GM19452 (cell line): ENCODE data around the gene DPP4.

Source experiments
- ATAC-seq: cut with Tn5 transposase; IDR thresholded peaks from one replicate; pipeline ENCODE4 v1.9.1; 2021; ENCODE audit not compliant: unreplicated experiment

Gene DPP4

GRCh38 chr2:162073888-162074631 lies at the start of gene DPP4:
DPP4 (minus strand) TSS chr2:162074215; CDS start chr2:162073981, 234 bp downstream.
- peak; percentile 94 for ATAC-seq

DNA sequence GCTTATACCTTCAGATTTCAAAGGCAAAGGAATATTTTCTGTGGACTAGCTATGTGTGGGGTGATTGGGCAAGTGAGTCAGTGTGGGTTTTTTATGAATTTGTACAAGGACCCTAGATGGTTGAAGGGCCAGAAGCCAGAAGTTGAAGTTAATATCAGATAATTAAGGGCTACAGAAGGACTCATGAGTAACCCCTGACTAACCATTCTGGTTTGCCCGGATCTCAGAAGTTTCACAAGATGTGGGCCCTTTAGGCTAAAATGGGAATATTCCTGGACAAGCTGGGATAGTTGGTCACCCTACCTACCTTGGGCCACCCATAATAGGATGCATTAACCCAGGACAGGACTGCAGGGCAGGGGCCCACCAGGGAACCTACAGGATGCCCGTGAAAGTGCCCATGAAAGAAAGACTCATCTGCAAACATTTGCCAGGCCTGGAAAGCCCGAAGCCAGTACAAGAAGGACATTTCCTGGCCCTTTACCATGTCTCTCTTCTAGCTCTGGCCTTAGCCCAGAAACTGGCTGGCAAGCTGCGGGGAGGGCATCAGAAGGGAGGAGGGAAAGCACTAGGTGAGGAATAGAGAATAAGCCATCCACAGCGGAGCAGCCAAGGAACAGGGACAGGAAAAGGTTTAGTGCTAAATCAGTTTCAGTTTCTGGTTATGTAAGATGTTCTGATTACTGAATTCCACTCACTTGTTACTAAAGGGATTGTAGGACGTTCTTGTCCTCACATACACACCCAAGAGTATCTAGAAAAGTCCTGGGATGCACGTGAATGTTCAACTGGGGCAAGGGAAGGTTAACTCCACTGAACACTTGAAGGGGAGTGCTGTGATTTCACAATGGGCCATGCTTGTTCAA lies 44.4 kb upstream of the DPP4 start:
- ATAC-seq, result no peak

DNA sequence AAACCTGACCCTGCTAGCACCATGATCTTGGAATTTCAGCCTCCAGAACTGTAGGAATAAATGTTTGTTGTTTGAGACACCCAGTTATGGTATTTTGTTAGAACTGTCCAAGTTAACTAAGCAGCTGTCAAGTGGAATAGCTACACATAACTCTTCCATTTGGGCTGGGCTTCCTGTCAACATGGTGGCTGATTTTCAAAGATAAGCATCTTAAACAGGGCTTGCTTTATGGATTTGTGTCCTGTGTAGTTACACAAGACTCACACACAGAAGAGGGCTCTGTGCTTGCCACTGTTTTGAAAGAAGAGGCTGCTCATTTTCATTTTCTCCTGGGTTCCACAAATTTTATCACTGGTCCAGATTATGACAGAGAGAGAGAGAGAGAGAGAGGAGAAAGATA lies 42.3 kb upstream of the DPP4 start:
- no peak for ATAC-seq

- no peak for ATAC-seq
Observed at GRCh38 chr2:162115076-162115475, 41.1 kb upstream of the DPP4 start.

DNA sequence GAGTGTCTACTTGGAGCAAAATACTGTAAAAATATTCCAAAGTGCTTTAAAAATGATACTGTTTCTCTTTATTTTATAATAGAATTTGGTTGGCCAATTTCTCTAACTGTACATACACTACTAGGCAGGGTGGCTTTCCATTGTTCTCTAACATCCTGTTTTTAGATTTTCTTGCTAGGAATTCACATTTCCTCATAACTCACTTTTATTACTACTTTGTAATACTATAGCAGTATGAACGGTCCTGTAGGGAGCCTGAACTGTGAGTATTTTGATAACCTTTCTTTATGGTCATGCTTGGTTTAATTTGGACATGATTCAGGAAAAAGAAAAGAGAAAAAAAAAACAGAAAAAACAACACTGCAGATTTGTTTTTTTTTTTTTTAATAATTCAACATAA lies 40.3 kb upstream of the DPP4 start:
- no peak for ATAC-seq

DNA sequence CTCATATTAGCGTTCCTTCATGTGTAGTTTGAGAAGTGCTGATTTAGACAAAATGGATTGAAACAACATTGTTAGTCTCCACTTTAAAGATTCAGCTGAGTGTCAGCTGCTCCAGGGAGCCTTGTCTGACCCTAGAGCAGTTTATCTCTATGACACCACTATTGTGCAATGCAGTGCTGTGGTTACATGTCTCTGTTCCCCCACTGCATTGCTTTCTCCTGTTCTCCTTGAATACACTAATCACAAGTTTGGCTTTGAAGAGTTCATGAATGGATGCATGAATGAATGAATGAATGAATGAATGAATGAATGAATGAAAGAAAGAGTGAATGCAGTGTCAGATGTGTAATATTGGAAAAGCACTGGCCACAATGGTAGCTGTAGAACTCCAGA lies 39.8 kb upstream of the DPP4 start:
- no peak for ATAC-seq

DNA sequence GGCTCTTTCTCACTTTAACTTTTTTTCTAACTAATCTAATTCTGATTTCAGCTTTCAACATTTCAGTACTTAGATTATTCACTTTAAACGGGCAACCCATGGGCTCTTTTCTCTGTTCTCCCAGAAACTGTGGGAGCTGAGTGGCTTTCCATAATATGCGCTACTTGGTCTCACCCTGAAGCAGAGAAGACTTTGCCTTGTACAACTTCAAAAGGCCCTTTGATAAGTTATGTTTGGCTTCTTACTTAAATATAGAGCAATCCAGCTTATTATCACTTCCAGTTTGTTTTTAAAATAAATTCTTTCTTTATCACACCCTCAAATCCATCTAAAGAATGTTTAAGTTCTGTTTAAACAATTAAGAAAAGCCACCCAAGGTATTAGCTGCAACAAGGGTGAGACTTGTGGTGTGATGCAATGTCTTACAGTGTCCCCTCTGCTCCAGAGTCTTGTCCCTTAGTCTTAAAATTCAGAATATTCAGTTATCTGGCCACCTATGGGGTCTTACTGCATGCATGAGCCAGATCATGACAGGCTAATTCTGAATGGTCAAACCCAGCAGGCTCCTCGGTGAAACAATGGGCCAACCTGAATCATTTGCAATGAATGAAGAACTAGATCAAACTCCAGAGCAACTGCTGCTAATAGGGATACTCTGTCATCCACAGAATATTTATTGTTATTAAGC lies 39.2 kb upstream of the DPP4 start:
- ATAC-seq, result no peak

GRCh38 chr2:162111958-162112850 lies 38.2 kb upstream of the DPP4 start:
- no peak for ATAC-seq

DNA sequence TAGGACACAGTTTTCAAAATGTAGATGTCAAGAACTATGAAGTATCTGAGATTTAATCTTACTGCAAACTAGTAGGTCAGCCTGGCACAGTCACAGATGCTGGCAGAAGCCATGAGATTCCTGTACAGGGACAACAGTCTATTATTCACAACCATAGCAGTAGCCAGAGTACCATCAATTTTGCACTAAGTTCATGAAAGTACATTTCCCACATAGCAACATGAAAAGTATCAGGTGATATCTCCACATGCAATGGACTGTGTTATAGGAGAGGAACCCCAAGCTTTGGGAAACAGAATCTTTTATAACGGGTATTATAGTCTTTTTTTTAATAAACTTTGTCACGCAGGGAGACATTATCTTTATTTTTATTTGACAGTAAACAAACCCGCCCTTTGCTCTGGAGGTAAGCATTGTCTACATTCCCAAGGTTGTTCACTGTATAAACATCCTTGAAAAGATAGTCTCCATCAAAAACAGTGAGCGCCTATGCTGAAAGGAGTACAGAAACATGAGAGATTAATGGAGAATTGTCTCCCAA lies 33.4 kb upstream of the DPP4 start:
- no peak for ATAC-seq

DNA sequence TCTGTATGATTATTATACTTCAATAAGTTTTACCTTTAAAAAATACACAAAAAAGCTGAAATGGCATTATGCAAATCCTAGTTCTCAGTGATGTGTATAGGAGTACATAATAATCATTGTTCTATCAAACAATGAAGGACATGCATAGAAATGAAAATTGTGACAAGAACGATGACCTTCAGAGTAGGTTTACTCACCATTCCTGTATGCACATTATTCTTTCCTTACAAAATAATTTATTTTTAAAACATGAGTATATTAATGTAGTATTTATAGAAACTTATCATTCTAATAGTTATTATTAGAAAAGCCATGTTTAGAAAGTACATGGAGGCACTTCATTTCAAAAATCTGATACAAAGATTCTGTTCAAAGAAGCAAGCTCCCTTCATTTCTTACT lies 32.7 kb upstream of the DPP4 start:
- ATAC-seq, result no peak

DNA sequence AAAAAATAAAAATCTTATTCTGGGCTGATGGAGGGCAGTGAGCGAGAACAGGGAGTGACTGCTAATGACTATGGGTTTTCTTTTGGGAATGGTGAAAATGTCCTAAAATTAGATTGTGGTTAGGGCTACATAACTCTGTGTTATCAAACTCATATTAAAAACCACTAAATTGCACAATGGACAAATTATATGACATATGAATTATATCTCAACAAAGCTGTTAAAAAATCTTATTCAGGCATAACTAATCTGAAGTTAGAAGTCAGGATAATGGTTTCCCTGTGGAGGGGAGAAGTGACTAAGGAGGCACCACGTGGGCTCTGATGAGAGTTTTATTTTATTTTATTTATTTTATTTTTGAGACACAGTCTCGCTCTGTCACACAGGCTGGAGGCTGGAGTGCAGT lies 32.1 kb upstream of the DPP4 start:
- ATAC-seq, result no peak

GRCh38 chr2:162103443-162104009 lies 29.5 kb upstream of the DPP4 start:
- ATAC-seq, result no peak

GRCh38 chr2:162100579-162100978 lies 26.6 kb upstream of the DPP4 start:
- ATAC-seq, result no peak

DNA sequence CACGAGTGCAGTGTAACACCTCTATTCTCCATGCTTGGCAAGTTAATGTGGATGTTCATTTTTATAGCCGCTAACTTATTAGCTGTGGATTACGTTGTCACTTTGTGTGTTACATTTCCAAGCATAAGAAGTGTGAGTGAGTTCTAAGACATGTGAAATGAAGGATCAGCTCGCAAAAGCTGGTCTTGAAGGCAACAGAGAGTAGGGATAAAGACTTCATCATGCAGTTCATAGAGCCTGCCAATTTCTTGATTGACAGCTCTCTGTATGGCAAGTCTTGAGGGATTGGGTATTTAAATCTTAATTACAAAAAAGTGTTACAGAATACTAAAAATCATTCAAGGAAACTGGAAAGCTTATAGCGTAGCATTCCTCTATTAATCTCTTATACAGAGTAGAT lies 25.8 kb upstream of the DPP4 start:
- no peak for ATAC-seq

- no peak for ATAC-seq
Observed at GRCh38 chr2:162092658-162093556, 18.9 kb upstream of the DPP4 start.

DNA sequence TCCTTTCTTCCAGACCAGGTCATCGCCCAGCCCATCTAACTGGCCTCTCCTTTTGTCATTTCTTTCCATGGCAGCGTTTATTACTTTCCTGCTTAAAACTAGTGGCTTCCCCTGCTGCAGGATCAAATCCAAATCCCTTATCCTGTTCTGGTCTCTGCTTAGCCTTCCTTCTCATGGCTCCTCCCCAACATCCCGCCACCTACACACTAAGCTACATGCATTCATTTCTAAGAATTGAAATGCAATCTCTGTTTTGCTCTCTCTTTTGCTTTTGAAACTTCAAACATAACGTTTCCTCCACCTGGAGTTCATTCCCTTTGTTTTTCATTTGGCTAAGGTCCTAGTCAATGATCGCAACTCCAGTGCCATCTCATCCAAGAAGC lies 18.0 kb upstream of the DPP4 start:
- no peak for ATAC-seq

- ATAC-seq, result no peak
Observed at GRCh38 chr2:162091325-162092007, 17.5 kb upstream of the DPP4 start.

DNA sequence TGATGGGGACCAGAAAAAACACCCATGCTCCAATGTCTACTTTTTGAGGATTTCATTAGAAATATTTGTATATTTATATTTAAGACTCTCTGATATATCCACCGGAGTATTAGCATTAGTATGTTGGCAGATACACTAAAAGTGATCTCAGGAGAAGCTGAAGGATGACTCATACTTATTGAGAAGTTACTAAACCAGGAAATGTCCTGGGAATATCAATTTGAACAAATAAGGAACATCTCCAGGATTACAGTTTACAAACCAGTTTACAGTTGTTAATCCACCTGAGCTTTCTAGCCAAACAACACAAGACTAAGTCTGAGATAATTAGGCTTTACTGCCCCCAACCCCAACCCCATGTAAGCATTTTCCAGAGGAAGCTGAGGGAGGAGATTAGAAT lies 16.1 kb upstream of the DPP4 start:
- ATAC-seq, result no peak

GRCh38 chr2:162086904-162087303 lies 12.9 kb upstream of the DPP4 start:
- no peak for ATAC-seq
